GM18511 (cell line): ENCODE results near the gene LRSAM1.

Experiments used
- ATAC-seq: cut with Tn5 transposase; IDR thresholded peaks from one replicate; pipeline ENCODE4 v1.9.1; 2021; ENCODE audit warnings: mild to moderate bottlenecking, moderate library complexity; ENCODE audit not compliant: unreplicated experiment

Gene LRSAM1

DNA sequence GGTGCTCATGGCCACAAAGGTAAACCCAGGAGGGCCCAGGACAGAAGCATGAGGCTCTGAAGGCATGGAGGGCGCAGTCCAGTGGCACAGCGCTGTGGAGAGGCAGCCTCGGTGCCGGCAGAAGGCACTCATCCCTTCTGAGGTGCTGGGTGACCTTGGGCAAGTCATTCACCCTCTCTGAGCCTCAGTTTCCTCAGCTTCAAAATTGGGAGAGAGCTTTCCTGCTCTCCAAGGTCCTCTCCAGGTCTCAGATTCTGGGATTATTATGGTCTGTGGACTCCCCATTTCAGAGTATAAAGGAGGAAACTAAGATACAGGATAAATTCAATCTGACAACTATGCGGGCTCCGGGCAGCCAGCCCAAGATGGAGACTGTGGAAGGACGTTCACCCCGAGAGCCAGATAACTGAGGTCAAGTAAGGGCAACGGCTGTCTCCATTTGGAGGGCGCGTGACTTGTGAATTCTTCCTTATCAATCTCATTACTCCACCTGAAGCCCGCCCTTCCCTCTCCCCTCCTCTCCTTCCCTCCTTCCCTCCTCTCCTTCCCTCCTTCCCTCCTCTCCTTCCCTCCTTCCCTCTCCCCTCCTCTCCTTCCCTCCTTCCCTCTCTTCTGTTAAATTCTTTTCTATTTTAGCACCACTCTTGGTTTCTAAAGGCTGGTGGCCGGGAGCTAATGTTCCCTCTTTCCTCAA, 58.1 kb downstream of the LRSAM1 start:
- ATAC-seq = no peak

DNA sequence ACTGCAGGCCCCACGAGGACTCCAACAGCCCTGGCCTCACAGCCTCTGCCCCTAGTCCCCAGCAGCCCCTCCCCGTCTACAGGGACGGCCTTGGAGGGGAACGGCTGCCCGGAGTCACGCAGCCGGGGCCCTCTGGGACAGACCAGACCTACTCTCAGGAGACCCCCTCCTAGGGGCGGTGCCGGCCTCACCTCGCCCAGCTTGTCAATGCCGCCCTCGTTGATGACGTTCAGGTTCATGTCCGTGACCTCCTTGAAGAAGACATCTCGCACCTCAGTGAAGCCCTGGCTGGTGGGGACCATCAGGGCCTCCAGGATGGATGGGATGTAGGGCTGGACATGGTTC, 58.6 kb downstream of the LRSAM1 start:
- ATAC-seq = no peak

DNA sequence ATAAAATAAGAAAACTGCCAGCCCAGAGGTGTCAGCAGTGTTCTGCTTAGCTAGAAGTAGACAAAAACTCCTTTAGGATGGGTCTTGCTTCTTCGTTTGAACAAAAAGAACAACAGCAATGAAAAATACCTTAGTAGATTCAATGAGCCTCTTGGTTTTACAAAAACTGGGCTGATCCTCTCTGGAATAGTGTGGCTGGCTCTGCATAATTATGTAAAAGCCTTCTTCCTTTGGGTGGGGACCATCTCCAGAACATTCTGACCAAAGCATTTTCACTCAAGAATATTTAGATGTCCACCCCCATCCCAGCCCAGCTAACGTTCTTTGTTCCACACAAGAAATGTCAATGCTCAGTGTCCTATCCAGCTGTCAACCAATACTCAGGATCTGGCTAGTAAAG, 63.2 kb downstream of the LRSAM1 start:
- ATAC-seq = no peak

DNA sequence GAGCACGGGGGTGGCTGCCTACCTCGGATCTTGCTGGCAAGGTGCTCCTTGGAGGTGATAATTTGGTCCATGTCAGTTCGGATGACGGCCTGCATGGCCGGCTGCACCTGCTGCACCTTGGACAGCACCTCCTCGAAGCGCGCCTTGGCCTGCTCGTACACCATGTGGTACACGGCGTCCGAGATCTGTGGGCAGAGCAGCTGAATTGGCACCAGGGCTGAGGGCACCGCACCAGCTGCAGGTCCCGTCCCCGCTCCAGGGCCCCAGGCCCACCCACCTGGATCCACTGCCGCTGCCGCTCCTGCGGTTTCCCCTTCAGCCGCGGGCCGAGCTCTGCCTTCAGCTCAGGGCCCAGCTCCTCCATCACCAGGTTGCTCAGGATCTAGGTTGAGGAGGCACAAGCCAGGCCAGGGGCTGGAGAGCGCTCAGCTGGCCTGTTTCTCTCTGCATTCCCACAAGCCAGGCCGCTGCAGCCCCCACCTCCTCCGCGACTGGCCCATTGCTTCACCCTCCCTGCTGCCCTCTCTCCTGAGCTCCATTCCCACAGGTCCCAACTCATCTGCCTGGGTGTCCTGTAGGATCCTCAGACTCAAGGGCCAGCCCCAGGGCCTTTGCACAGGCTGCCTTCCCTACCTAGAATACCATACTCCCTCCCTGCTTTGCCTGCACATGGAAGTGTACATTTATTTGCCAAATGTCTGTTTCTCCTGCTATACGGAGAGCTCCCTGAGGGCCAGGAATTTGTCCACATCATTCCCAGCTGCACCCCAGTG, 65.7 kb downstream of the LRSAM1 start:
- ATAC-seq = no peak

DNA sequence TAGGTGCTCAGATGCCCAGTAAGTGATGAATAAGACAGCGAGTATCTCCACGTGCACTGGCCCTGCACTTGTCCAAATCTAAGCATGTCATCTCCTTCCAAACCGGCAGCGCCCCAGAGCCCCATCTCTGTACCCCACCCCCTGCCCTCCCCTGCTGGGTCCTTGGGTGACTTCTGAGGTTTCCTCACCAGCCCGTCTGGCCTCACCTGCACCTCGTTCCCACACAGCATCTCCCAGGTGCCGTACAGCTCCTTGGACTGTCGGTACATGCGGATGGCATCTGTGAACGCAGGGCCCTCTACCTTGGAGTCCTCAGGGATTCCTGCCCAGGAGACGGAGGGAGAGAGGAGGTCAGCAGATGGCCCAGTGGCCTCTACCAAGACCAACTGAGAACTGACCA, 66.3 kb downstream of the LRSAM1 start:
- ATAC-seq = no peak

DNA sequence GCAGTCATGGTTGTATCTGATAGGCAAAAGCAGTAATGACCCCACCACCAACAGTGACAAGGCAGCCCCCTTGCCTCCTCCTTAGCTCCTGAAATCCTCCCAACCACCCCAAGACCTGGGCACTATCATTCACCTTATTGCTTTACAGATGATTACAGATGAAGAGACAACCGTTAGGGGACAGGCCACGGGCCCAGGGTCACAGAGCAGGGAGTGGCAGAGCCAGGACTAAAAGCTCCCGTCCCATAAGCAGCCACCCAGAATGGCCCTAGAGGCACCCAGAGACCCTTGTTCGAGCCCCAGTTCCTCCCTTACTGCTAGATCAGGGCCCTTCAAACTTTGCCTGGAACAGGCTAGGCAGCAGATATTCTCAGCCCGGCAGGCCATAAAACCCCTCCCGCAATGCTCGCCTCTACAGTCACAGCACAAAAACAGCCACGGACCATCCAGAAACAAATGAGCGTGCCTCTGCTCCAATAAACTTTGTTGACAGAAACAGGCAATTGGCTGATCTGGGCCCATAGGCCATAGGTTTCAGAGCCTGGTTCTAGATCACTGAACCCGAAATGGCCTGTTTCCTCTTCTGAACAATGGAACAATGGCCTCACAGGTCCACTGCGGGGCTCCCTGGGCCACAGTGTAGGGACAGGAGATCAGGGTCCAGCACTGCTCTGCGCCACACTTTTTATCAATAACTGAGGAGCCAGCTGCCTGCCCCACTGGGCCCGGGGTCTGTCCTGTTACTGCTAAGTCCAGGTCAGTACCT, 67.0 kb downstream of the LRSAM1 start:
- no peak for ATAC-seq

DNA sequence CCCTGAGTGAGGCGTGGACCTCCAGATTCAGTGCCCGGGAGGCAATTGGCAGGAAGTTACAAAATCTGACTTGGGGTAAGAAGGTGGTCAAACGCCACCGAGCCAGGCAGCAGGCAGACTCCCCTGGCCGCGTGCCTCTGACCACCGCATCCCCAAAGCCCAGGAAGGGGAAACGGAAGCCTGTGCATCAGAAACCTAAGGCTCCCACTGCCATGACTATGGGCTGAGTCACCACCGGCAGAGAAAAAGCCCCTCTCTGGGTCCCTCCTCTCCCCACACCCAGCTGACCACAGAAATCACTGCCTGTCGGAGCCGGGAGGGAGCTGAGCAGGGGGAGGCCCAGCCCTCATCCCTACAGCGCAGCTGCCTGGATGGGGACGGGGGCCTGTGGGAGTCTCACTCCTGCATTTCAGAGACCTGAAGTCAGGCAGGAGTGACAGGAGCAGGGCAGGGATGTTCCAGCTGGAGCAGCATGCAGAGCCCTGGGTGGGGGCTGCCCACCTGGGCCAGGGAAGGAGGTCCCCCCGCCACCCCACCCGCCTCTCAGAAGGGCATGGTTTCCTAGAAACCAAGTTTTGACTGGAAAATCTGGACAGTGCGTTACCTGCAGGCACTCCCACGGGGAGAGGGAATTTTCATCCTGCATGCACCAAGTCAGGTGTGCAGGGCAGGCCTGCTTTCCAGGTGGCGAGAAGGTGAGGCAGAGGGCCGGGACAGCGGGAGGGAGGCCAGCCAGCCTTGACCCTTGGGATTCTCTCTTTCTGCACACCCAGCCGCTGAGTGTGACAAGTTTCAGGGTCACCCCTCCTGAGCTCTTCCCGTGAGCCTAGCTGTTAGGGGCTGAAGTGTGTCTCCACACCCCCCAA, 68.2 kb downstream of the LRSAM1 start:
- ATAC-seq = no peak

DNA sequence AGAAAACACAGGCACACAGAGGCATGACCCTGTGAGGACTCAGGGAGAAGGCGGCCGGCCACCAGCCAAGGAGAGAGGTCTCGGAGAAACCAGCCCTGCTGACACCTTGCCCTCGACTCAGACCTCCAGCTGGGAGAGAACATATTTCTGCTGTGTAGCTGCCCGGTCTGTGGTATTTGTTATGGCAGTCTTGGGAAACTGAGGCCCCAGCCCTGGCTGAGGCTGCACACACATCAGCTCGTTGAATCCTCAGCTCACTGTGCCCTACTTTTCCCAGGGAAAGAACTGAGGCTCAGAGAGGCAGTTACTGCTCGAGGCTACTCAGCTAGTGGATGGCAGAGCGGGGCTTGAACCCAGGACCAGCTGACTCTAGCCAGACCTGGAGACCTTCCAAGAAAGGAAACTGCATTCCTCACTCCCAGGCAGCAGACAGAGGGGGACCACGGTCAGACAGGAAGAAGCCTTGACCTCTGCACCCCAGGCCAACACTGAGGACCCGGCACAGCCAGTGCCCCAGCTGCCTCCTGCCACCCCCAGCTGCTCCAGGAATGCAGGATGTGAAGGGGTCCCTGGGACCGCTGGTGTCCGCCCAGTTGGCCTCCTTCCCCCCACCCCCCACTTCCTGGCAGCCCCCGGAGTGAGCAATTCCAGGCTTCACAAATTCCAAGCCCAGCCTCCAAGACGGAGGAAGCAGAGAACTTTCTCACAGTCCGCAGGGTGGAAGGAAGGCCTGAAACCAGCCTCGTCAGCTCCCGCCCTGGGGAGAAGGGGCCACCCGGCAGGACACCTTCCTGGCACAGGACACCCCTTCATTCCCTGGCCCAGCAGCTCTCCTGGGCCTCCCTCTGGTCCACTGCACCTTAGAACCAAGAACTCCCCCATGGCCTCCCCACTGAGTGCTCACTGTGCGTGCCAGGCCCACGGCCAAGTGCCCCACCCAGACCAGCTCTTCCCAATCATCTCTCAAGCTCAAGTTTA, 69.9 kb downstream of the LRSAM1 start:
- ATAC-seq = no peak

DNA sequence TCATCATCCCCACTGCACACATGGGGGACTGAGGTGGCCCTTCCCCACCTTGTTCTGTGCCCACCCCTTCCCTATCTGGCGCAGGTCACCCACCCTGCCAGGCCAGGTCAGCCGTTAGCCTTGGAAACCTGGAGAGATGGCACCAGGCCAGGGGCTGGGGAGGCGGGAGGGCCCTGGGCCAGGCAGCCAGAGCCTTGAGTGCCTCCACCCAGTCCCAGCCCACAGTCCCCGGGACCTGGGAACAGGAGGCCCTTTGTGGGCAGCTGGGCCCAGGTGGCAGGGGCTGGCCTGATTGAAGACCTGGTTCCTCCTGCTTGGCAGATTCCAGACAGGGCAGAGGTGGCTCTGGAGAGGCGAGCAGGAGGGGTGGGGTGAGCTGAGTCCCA, 70.6 kb downstream of the LRSAM1 start:
- ATAC-seq = no peak

DNA sequence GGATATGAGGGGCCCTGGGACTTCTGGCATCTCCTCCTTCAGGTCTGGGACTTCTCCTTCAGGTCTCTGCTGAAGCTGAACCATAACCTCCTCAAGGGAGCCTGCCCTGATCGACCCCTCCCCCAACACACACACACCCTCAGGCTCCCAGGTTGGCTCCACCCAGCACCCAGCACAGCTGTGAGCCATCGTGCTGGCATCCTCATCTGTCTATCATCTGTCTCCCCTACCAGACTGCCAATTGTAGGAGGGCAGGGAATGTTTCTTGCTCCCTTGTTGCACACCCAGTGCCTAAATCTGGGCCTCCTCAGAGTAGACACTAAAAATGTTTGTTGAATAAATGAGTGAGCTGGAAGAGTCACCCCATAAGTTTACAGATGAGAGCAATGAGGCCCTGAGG, 71.4 kb downstream of the LRSAM1 start:
- ATAC-seq = no peak

DNA sequence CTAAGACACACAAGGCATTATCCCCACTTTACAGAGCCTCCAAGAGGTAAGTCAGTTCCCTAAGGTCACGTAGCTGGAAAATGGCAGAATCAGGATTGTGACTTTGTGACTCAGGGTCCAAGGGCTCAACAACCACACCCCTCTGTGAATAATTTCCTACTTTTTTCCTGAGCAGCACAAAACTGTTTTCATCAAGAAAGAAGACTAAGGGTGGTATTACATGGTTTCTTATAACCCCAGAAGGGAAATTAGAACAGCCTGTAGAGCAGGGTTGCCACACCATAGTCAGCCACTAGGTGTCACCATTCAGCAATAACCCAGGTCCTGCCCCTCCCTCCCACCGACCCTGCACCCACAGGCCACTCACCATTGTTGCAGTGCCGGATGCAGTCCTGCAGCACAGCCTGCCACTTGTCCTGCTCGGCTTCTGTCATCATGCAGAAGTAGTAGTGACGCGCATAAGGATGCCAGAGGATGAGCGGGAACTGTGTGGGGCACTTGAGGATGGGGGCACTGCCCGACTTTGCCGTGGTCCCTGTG, 72.1 kb downstream of the LRSAM1 start:
- no peak for ATAC-seq

DNA sequence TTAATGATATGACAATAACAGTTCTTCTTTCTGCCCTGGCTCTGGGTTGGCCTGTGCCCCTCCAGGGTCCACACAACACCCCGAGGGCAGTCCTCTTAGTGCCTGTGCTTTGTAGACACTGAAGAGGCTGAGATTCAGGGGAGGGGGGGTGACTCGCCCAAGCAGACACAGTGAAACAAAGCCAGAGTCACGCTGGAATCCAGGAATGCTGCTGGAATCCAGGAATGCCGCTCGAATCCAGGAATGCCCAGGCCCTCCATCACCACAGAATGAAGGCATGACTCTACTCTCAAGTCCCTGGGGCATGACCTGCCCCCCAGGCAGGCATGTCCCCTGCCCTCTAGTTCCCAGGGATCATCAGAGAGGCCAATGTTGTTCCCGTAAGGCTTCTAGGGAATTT, 73.1 kb downstream of the LRSAM1 start:
- ATAC-seq = no peak

DNA sequence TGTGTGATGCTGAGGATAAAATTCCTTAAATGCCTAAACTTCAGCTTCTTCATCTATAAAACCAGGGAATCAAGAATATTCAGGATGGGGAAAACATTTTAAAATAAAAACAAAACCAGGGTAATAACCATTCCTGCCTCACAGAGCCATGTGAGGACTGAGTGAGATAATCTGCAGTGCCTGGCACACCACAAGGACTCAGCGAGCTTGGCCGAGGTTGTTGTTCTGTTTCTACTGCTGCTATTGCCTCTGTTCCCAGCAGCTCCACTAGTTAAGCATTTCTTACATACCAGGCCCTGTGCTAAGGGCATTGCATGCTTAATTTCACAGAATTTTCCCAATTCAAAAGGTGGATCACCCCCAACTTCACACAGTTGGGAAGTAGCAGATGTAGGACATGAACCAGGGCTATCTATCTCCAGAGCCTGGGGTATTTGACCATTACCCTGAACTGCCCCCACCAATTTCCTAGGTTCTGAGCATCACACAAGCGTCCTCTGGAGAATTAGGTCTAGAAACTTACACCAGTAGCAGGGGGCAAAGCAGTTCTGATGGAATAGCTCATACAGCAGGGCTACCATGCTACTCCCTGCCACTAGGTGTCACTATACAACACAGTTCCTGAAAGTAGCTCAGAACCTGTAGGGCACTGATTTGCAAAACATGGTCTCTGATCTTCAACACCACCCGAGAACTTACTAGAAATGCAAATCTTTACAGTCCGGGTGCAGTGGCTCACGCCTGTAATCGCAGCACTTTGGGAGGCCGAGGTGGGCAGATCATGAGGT, 74.3 kb downstream of the LRSAM1 start:
- no peak for ATAC-seq

DNA sequence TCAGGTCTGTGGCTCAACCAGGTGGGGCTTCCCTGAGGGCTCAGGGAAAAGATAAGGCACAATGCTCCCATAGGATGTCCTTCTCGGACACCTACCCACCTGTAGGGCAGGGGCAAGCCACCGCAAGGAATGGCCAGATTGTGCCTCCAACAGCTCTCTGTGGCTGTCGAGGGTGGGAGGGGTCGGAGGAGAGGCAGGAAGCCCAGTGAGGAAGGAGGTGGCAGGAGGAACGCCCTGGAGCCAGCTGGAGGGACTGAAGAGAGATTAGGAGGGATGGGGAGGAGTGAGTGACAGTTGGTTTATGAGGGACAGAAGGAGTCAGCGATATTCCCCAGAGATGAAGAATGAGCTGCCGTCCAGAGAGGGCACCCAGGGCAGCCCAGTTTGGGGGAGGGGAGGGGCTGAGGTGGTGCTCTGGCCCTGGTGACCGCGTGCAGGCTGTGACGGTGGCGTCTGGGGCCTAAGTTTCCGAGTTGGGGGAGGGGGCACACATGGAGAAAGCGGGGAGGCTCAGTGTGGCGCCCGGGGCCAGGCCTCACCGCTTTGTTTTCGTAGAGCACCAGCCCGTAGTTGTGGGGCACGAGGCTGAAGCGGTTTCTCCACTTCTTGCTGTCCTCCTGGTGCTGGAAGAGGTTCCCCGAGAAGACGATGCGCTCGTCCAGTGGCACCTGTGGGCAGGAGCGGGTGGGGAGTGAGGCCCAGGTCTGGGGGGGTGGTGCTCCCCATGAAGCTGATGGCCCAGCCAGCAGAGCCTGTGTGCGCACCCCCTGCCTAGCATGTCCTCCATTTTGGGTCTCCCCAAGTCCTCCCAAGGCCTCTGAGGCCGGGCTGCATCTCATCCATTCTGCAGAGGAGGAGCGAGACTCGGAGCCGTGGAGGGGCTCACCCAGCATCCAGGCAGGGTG, 75.6 kb downstream of the LRSAM1 start:
- no peak for ATAC-seq

DNA sequence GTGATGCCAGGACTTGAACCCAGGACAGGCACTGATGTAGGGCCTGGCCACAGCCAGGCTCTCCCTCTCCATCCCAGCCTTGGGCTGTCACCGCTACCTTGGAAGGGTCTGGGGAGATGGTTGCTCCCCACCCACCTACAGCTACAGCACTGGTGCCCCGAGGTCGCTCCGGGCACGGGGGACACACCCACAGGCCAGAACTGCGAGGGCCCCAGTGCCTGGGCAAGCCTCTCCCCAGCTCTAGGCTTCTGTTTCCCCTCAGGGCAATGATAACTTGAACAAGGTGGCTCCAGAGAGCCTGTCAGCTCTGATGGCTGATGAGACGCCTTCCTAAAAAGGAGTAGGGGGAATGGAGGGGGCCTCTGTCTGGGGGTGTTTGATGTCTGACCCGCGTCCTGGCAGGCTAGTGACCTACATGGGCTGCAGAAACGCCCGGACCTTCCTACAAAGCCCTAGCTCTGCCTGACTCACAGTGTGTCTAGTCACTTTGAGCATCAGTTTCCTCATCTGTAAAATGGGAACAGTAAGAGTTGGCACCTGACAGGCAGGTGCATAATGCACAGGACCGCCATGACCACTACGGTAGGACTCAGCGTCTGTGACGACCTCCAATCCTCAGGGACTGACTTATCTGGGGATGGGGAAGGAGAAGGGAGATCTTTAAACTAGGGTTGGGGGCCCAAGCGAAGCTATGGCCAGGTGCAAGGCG, 76.4 kb downstream of the LRSAM1 start:
- no peak for ATAC-seq

DNA sequence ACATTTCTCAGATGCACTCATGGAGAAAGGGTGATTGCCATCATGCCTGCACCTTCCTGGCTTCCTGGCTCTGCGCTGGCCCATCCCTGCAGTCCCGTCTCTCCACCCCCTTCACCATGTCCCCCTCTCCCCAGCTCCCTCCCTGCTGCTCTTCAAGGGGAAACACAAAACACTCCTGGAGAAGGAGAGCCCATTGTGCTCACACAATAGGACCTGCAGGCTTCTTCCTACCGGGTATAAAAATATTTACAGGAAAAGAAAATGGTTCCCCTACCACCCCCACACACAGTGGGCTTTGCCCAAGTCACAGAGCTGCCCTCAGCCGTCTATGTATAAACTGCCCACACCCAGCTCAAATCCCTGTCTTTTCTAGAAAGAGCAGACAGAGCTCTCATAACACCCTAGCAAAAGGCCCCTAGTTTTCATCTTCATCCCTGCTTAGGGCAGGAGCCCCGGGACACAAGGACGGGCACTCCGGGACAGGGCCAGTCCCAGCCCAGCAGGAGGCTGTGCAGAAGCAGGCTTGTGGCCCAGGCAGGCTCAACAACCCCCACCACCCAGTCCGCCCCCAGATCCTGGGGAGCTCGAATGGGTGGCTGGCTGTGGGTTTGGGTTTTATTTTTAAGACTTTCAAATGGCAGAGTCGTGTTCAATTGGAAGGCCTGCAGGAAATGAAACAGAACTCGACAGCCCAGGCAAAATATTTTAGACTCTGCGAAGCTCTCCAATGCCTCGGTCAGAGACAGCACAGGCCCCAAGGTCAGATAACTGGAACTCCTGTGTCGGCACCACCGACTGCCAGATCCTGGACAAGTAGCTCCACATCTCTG, 77.3 kb downstream of the LRSAM1 start:
- no peak for ATAC-seq
